Measurements from ENCODE around the gene MYO6.

MYO6 gene

GRCh38 chr6:75735491-75736186, 13.4 kb upstream of the MYO6 start:
- in situ Hi-C loops (cut with MboI; ENCODE audit: low pct_unique_long_range_greater_than_20kb, low sequenced_read_pairs, unreplicated experiment) = no loop called here
- no peak for DNase-seq (ENCODE audit: low spot score)
- TF ChIP-seq, protein P1, sequence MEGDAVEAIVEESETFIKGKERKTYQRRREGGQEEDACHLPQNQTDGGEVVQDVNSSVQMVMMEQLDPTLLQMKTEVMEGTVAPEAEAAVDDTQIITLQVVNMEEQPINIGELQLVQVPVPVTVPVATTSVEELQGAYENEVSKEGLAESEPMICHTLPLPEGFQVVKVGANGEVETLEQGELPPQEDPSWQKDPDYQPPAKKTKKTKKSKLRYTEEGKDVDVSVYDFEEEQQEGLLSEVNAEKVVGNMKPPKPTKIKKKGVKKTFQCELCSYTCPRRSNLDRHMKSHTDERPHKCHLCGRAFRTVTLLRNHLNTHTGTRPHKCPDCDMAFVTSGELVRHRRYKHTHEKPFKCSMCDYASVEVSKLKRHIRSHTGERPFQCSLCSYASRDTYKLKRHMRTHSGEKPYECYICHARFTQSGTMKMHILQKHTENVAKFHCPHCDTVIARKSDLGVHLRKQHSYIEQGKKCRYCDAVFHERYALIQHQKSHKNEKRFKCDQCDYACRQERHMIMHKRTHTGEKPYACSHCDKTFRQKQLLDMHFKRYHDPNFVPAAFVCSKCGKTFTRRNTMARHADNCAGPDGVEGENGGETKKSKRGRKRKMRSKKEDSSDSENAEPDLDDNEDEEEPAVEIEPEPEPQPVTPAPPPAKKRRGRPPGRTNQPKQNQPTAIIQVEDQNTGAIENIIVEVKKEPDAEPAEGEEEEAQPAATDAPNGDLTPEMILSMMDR (IDR thresholded peaks at IDR 0.05; ENCODE audit: extremely low read depth, insufficient read depth, missing control alignments) = no peak

DNA sequence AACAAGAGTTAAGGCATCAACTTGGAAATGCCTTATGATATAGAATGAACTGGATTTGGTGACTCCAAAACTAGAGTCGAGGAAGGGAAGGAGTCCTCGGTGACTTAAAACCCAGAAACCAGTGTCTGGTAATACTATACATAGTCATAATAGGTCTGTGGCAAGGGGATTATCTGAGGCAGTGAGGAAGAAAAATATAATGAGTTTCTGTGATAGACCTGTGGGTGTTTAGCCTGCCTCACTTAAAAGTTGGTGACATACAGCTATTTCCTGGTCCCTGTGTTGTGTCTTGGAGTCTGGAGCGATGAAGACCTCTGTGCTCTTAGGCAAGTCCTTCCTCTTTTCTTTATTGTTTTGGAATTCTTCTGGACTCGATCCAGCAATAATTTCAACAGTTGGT, 5.1 kb upstream of the MYO6 start:
- no peak for DNase-seq (ENCODE audit: low spot score)
- in situ Hi-C loops (cut with MboI; ENCODE audit: low pct_unique_long_range_greater_than_20kb, low sequenced_read_pairs, unreplicated experiment) = no loop called here
- TF ChIP-seq, protein P1 (IDR thresholded peaks at IDR 0.05; ENCODE audit: extremely low read depth, insufficient read depth, missing control alignments) = no peak

DNA sequence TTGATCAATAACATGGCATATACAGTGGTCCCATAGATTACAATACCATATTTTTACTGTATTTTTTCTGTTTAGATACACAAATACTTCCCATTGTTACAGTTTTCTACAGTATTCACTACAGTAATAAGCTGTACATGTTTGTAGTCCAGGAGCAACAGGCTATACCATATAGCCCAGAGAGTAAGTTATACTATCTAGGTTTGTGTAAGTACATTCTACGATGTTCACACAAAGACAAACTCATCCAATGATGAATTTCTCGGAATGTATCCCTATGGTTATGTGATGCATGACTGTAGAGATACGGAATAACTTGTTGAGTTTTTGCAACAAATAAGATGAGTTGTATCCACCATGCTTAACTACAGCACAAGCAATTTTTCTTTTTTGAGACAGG, 3.6 kb upstream of the MYO6 start:
- TF ChIP-seq, protein P1 (IDR thresholded peaks at IDR 0.05; ENCODE audit: extremely low read depth, insufficient read depth, missing control alignments) = no peak
- no peak for DNase-seq (ENCODE audit: low spot score)
- in situ Hi-C loops (cut with MboI; ENCODE audit: low pct_unique_long_range_greater_than_20kb, low sequenced_read_pairs, unreplicated experiment) = no loop called here

DNA sequence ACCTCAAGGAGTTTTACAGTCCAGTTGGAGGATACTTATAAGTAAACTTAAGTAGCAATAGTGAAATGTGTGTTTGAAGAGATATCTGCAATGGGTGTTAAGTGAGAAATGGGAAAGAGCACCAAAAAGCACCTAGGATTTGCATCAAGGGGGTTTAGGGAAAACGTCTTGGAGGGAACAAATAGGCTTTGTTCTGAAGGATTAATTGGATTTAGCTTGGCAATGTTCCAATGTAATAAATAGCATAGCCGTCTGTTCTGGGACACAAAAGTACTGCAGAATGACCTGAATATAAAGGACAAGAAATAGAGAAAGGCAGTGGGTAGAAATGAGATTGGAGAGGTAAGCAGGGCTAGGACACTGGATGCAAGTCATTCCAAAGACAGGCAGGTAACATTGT, 2.8 kb upstream of the MYO6 start:
- in situ Hi-C loops (cut with MboI; ENCODE audit: low pct_unique_long_range_greater_than_20kb, low sequenced_read_pairs, unreplicated experiment) = no loop called here
- no peak for DNase-seq (ENCODE audit: low spot score)
- TF ChIP-seq, protein P1 (IDR thresholded peaks at IDR 0.05; ENCODE audit: extremely low read depth, insufficient read depth, missing control alignments) = no peak

DNA sequence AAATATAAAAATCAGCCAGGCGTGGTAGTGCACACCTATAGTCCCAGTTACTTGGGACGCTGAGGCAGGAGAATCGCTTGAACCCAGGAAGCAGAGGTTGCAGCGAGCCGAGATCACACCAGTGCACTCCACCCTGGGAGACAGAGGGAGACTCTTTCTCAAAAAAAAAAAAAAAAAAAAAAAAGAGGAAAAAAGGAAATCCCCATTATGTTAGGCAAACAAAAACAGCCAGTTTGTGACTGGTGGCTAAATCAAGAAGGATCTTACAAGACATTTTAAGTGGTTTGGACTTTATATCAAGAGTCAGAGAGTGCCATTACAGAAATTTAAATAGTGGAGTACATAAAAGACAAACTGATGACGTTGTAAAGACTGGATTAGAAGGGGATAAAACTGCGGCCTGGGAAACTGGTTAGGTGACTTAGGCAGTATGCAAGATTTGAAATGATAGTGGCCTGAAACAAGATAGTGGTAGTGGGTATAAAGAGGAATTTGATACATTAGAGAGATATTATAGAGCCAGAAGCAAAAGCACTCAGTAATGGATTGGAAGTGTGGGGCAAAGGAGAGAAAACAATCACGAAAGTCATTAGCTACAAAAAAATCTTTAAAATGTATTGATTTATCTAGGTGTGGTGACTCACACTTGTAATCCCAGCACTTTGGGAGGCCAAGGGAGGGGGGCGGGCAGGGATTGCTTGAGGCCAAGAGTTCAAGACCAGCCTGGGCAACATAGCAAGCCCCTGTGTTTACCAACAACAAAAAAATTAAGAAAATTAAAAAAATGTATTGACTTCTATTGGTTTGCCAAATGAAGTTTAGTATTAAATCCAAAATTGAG, 1.7 kb upstream of the MYO6 start:
- TF ChIP-seq, protein P1 (IDR thresholded peaks at IDR 0.05; ENCODE audit: extremely low read depth, insufficient read depth, missing control alignments) = no peak
- no peak for DNase-seq (ENCODE audit: low spot score)
- in situ Hi-C loops (cut with MboI; ENCODE audit: low pct_unique_long_range_greater_than_20kb, low sequenced_read_pairs, unreplicated experiment) = no loop called here

GRCh38 chr6:75748003-75748742, 866 bp upstream of the MYO6 start:
- in situ Hi-C loops (cut with MboI; ENCODE audit: low pct_unique_long_range_greater_than_20kb, low sequenced_read_pairs, unreplicated experiment) = no loop called here
- TF ChIP-seq, protein P1 (IDR thresholded peaks at IDR 0.05; ENCODE audit: extremely low read depth, insufficient read depth, missing control alignments) = no peak
- no peak for DNase-seq (ENCODE audit: low spot score)

All from GM13977 (cell line).